AG10803 (cell line): ENCODE measurements around the gene TTLL11.
A peak's percentile ranks its signal among the peaks of the same experiment; 100 is the strongest.

ENCODE experiments used
- DNase-seq: peaks from one replicate; pipeline ENCODE4 v3.0.0; 2010; ENCODE audit warnings: low read depth
- H3K4me3 ChIP-seq: 2 replicates; pipeline ENCODE4 v1.5.1; 2011; ENCODE audit warnings: mild to moderate bottlenecking, low read length, control low read depth
- TF ChIP-seq, protein P1 (sequence below): conservative IDR thresholded peaks from 2 replicates; pipeline ENCODE4 v1.5.1; 2011; ENCODE audit warnings: mild to moderate bottlenecking, low read length, control low read depth, inconsistent platforms

The TTLL11 gene

DNA sequence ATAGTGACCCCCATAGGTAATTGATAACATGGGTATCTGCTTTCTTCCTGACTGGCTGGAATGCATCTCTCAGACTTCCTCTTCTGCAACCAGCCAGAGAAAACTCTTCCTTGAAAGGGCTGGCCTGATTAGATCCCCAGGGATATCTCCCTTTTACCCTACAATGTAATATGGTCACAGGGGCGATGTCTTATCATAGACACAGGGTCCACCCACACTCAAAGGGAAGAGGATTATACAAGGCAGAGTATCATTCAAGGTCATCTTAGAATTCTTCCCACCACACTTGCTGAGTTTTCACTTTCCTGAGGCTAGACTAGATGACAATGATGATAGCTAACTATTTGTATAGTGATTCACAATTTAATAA, 33.2 kb downstream of the TTLL11 start:
- DNase-seq: no peak
- no peak overlapping the region for H3K4me3 ChIP-seq
- TF ChIP-seq, protein P1, sequence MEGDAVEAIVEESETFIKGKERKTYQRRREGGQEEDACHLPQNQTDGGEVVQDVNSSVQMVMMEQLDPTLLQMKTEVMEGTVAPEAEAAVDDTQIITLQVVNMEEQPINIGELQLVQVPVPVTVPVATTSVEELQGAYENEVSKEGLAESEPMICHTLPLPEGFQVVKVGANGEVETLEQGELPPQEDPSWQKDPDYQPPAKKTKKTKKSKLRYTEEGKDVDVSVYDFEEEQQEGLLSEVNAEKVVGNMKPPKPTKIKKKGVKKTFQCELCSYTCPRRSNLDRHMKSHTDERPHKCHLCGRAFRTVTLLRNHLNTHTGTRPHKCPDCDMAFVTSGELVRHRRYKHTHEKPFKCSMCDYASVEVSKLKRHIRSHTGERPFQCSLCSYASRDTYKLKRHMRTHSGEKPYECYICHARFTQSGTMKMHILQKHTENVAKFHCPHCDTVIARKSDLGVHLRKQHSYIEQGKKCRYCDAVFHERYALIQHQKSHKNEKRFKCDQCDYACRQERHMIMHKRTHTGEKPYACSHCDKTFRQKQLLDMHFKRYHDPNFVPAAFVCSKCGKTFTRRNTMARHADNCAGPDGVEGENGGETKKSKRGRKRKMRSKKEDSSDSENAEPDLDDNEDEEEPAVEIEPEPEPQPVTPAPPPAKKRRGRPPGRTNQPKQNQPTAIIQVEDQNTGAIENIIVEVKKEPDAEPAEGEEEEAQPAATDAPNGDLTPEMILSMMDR: no peak

DNA sequence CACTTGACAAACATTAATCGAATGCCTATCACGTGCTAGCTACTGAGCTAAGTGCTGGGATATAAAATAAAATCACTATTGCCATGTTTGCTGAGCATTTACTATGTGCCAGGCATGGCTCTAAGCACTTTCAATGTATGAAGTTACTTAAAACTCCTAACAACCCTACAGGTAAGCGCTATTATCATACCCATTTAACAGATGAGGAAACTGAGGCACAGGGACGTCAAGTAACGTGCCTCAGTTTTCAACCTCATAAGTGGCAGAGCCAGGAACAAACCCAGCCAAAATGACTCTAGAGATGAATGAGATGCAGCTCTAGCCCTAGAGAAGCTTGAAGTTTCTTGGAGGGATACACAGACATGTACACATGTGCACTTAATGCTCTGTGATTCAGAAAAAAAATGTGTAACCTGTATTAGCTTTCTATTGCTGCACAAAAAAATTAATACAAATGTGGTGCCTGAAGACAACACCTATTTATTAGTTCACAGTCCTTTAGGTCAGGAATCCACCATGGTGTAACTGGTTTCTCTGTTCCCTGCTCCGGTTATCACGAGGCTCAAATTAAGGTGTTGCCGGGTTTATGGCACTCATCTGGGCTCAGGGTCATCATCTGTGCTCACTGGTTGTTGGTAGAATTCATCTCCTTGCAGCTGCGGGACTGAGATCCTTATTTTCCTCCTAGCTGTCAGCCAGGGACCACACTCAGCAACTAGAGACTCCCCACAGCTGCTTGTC, 33.7 kb downstream of the TTLL11 start:
- H3K4me3 ChIP-seq: no peak overlapping the region
- DNase-seq: no peak
- TF ChIP-seq, protein P1: no peak

DNA sequence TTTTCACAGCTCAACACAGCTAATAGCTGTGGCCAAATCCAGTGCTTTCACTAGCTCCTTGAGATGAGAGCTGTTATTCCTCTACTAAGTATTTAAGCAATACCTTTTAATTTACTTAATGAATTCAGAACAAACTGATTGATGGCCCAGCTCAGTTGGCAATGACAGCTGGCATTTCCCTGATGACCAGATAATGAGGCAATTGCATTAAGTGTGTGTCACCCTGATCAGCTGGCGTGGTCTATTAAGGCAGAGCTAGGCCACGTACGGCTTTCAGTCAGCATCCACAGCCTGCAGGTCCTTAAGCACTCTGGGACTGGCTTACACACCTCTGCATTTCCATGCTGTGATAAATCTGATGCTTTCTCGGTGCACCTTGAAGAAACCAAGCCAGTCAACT, 34.4 kb downstream of the TTLL11 start:
- DNase-seq: no peak
- H3K4me3 ChIP-seq: no peak overlapping the region

DNA sequence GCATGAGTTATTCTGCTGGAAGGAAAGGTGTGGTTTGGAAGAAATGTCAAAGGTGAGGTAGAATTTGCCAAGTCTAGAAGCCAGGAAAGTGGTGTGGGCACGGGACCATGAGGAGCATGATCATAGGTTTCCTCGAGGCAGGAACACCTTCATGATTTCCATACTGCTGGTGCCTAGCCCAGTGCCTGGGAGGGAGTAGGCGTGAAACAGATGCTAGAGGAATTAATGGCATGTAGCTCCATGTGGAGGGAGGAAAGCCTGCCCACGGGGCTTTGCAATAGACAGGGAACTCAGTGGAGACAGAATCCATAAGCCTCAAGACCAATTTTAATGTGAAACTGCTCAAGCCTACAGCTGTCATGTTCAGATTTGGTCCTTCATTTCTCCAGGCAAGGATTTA, 35.1 kb downstream of the TTLL11 start:
- TF ChIP-seq, protein P1: no peak
- peak; percentile 17 for DNase-seq
- no peak overlapping the region for H3K4me3 ChIP-seq

More for the DNA sequence above, 34.4 kb downstream of the TTLL11 start:
- TF ChIP-seq, protein P1: no peak

DNA sequence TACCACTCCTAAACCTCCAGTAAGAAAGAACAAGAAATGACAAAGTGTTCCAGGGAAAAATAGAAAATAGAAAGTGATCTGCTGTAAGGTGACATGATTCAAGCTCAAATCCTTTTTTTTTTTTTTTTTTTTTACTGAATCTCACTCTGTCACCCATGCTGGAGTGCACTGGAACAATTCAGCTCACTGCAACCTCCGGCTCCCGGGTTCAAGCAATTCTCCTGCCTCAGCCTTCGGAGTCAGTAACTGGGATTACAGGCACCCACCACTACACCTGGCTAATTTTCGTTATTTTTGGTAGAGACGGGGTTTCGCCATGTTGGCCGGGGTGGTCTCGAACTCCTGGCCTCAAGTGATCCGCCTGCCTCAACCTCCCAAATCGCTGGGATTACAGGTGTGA, 35.9 kb downstream of the TTLL11 start:
- no peak overlapping the region for H3K4me3 ChIP-seq
- DNase-seq: no peak
- TF ChIP-seq, protein P1: no peak

DNA sequence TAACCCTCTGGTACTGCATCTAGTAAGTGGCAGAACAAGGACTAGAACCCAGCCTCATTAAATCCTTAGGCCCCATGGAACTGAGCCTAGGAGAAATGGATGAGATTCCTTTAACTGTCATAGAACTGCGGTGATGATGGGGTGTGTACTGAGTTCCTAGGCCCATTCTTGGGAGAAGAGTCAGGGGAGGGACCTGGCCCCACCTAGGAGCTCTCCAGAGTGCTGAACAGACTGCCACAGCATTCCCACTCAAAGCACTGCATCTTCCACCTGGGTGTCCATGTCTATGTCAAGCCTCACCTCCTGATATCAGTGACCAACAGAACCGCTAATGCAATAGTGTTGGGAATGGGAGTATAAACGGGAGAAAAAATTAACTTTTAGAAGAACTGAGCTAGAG, 36.6 kb downstream of the TTLL11 start:
- no peak for DNase-seq
- TF ChIP-seq, protein P1: no peak
- no peak overlapping the region for H3K4me3 ChIP-seq

DNA sequence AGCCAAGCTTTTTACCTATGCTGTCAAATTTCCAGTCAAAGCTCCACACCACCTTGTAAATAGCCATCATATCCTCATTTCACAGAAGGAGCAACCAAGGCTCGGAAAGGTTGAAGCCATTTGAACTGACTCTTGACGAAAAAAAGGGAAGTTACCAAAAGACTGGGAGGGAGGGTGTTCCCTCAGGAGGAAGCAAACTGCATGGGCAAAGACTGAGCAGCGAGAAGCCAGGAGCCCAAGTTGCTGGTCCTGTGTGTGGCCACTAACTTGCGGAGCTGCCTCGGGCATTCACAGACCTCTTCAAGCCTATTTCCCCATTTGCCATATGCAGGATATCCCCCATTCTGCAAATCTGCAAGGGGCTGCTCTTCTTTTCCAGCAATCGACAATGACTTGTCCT, 37.4 kb downstream of the TTLL11 start:
- no peak for DNase-seq
- no peak overlapping the region for H3K4me3 ChIP-seq
- TF ChIP-seq, protein P1: no peak
